ENCODE measurements around the gene C1orf87. TPM values are rescaled to one million over a fixed set of nuclear protein-coding genes. Genes with fewer than 3 reads are reported as not detected.

C1orf87 gene
- total and polyA plus RNA-seq, 12 donors = 0.14 TPM; not detected in 11

- peak; percentile 77 to 90 (median 86) for TF ChIP-seq CTCF (IDR thresholded peaks at IDR 0.05)
- no peak for TF ChIP-seq POLR2A (IDR thresholded peaks at IDR 0.05)
- no peaks in the 10 kb centered on the region for H3K4me1 ChIP-seq (replicated peaks in 1 of 2)
- H3K4me3 ChIP-seq = no peak overlapping the region
- no peaks in the 10 kb centered on the region for H3K27me3 ChIP-seq
- no peak overlapping the region for H3K27ac ChIP-seq
- DNase-seq = peak; percentile 45 to 81 (median 64)
- no peaks in the 10 kb centered on the region for H3K9me3 ChIP-seq (replicated peaks in 1 of 3)
- H3K36me3 ChIP-seq (replicated peaks in 1 of 2) = no peaks in the 10 kb centered on the region
- intact Hi-C loops (cut with DNase I) = loop anchor here in 1 of 2 donors (5.0 kb wide), 1 partner anchor 45 kb away; no protein-coding TSS in a partner anchor
- 2 to 4% (median 3%) methylated on average over 6 of the region's 6 CpGs for WGBS, 4 donors
These were observed 126.3 kb downstream of the C1orf87 start for GRCh38 chr1:59947047-59947938.

GRCh38 chr1:59945790-59946189 lies 127.8 kb downstream of the C1orf87 start:
- no peak overlapping the region for H3K4me3 ChIP-seq
- H3K4me1 ChIP-seq (replicated peaks in 1 of 2) = no peaks in the 10 kb centered on the region
- no peaks in the 10 kb centered on the region for H3K27me3 ChIP-seq
- TF ChIP-seq CTCF (IDR thresholded peaks at IDR 0.05) (no peak), POLR2A (IDR thresholded peaks at IDR 0.05) (no peak)
- no peaks in the 10 kb centered on the region for H3K9me3 ChIP-seq (replicated peaks in 1 of 3)
- intact Hi-C loops (cut with DNase I) = loop anchor here in 1 of 2 donors (5.0 kb wide), 1 partner anchor 43 kb away; no protein-coding TSS in a partner anchor
- no peaks in the 10 kb centered on the region for H3K36me3 ChIP-seq (replicated peaks in 1 of 2)
- H3K27ac ChIP-seq = no peak overlapping the region
- 30 to 48% (median 33%) methylated on average over 1 of the region's 1 CpG for WGBS, 4 donors
- DNase-seq = no peak

Small RNA genes within 50 kb of the gene (small RNA-seq; reads per million reads assigned to genes)
- 0 reads per million in 2 donors for gene RN7SL475P

Other genes with a start within 250 kb of the C1orf87 start
- 1 to 10 TPM in 1 of 9 donors, under 1 TPM in 7, not detected in 1; 0.14 to 1.0 (median 0.56) TPM for gene CYP2J2, start 147.0 kb downstream of the C1orf87 start, total RNA-seq
- gene CYP2J2, start 147.0 kb downstream of the C1orf87 start, polyA plus RNA-seq = under 1 TPM; 0.29 to 0.44 (median 0.32) TPM

All from adrenal gland (tissue), 12 donors.